Keratinocyte (primary cell): ENCODE data around the gene RAP1GAP2. TPM values are rescaled to one million over a fixed set of nuclear protein-coding genes. Genes with fewer than 3 reads are reported as not detected.

Experiments
- DNase-seq: peaks from one replicate; pipeline ENCODE4 v3.0.0-alpha.2; 2011; ENCODE audit warnings: low read depth, missing footprints, low spot score
- FAIRE-seq: peaks from 2 replicates; lab custom pipeline; 2011; peaks lifted over from hg19 to GRCh38; lab: Jason Lieb, UNC
- H2AFZ ChIP-seq: 2 replicates; pipeline ENCODE4 v1.6.0; 2012; ENCODE audit warnings: low read length, control low read depth, inconsistent platforms; ENCODE audit not compliant: control insufficient read depth
- H3K27ac ChIP-seq: 2 replicates; pipeline ENCODE4 v1.5.1; 2011; ENCODE audit warnings: low read length; ENCODE audit not compliant: control insufficient read depth, insufficient read depth
- H3K27me3 ChIP-seq: 3 replicates; pipeline ENCODE4 v1.6.0; 2011; ENCODE audit warnings: low read length; ENCODE audit not compliant: control insufficient read depth, insufficient read depth; ENCODE audit errors: extremely low read depth
- H3K36me3 ChIP-seq, 2 experiments: 2 replicates in 1 of 2; 3 replicates in 1 of 2; pipeline ENCODE4 v1.5.1; 2011; ENCODE audit warnings: low read length in 2 of 2, mild to moderate bottlenecking in 1 of 2; ENCODE audit not compliant: control insufficient read depth in 2 of 2, insufficient read depth in 2 of 2; ENCODE audit errors: extremely low read depth in 1 of 2
- H3K4me1 ChIP-seq: 3 replicates; pipeline ENCODE4 v1.5.1; 2011; ENCODE audit warnings: low read length; ENCODE audit not compliant: control insufficient read depth, insufficient read depth; ENCODE audit errors: extremely low read depth
- H3K4me2 ChIP-seq: 3 replicates; pipeline ENCODE4 v1.6.0; 2011; ENCODE audit warnings: low read depth, low read length; ENCODE audit not compliant: control insufficient read depth, insufficient read depth; ENCODE audit errors: extremely low read depth
- H3K4me3 ChIP-seq, 3 experiments: fragments of 200-600 bp in 1 of 3; sonication (generic) in 1 of 3; 2 replicates in 2 of 3; 3 replicates in 1 of 3; pipeline ENCODE4 v1.5.1; 2011 to 2016; ENCODE audit warnings: low read length in 3 of 3, mild to moderate bottlenecking in 3 of 3, control low read depth in 2 of 3, inconsistent platforms in 1 of 3, low read depth in 1 of 3, mixed read lengths in 1 of 3, mixed run types in 1 of 3, moderate library complexity in 1 of 3; ENCODE audit not compliant: control insufficient read depth in 2 of 3, insufficient read depth in 2 of 3; ENCODE audit errors: extremely low read depth in 1 of 3
- H3K79me2 ChIP-seq: 2 replicates; pipeline ENCODE4 v1.6.0; 2012; ENCODE audit warnings: low read length; ENCODE audit not compliant: control insufficient read depth, insufficient read depth
- H3K9ac ChIP-seq: 3 replicates; pipeline ENCODE4 v1.6.0; 2011; ENCODE audit warnings: low read length; ENCODE audit not compliant: control insufficient read depth, insufficient read depth; ENCODE audit errors: extremely low read depth
- H3K9me1 ChIP-seq: 3 replicates; pipeline ENCODE4 v1.6.0; 2011; ENCODE audit warnings: low read length; ENCODE audit not compliant: control insufficient read depth, insufficient read depth; ENCODE audit errors: extremely low read depth
- H3K9me3 ChIP-seq: 2 replicates; pipeline ENCODE4 v1.5.1; 2012; ENCODE audit warnings: low read depth, low read length; ENCODE audit not compliant: control insufficient read depth
- H4K20me1 ChIP-seq: 3 replicates; pipeline ENCODE4 v1.6.0; 2011; ENCODE audit warnings: low read length; ENCODE audit not compliant: control insufficient read depth, insufficient read depth; ENCODE audit errors: extremely low read depth
- EZH2 ChIP-seq: IDR thresholded peaks from one replicate; pipeline ENCODE4 v1.6.1; 2012; ENCODE audit warnings: inconsistent platforms, mild to moderate bottlenecking, low read length, moderate library complexity
- dilution Hi-C: fragments of 300-500 bp; cut with MboI; formaldehyde crosslinking; loops from one replicate; pipeline ENCODE4 v1.7.0; 2020; ENCODE audit warnings: low sequenced_read_pairs; ENCODE audit not compliant: extremely low pct_ligation_motif_present
- polyA plus RNA-seq, 5 experiments: library from polyadenylated mRNA; depleted of rRNA in 3 of 5; stranded (reverse) in 3 of 5; stranded (forward) in 1 of 5; unstranded in 1 of 5; fragments of >200 nt; gene quantifications; 1 replicate in 1 of 5; 2 replicates in 3 of 5; 3 replicates in 1 of 5; pipeline versions ENCODE4 v1.2.1 to v1.2.3, GENCODE V29; 2011 to 2012; ENCODE audit warnings: missing spikeins in 2 of 5, low read depth in 1 of 5, low replicate concordance in 1 of 5
- TF ChIP-seq, protein P1 (sequence below), 3 experiments: IDR thresholded peaks in 1 of 3; conservative IDR thresholded peaks in 1 of 3; optimal IDR thresholded peaks in 1 of 3; 2 replicates in 2 of 3; 3 replicates in 1 of 3; pipeline versions ENCODE3 to v1.5.1; 2011; ENCODE audit warnings: low read length in 3 of 3, mild to moderate bottlenecking in 3 of 3, moderate library complexity in 2 of 3, control low read depth in 1 of 3, inconsistent platforms in 1 of 3; ENCODE audit not compliant: insufficient read depth in 2 of 3; ENCODE audit errors: extremely low read depth in 1 of 3

RAP1GAP2 gene
- polyA plus RNA-seq, 1 donor (not counting 4 experiments of a cell fraction or from before 2014, with no cell fraction given) = 13.6 TPM

DNA sequence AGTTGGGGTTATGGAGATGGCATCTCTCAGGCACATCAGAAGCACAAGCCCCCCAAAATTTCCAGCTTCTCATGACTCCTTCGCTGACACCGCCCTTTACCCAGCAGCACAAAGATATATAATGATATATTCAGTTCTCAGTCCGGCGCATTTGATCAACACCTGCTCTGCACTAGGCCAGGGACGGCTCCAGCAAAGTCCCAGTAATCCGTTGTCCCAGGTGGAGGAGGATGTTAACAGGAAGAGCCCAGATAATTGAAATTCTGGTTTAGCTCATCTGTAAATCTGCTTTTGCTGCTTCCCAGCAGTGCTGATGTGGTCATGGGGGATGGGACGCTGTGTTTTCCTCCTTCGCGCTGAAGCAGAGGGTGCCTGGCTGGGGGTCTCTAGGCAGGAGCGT, 135.6 kb downstream of the RAP1GAP2 start:
- Histone ChIP-seq H3K27me3 (no peaks in the 10 kb centered on the region), H3K4me3 (no peak overlapping the region), H3K9ac (no peak overlapping the region), H3K4me1 (no peaks in the 10 kb centered on the region), H3K4me2 (no peak overlapping the region), H2AFZ (no peak overlapping the region), H3K9me3 (no peaks in the 10 kb centered on the region), H3K79me2 (no peaks in the 10 kb centered on the region), H4K20me1 (no peaks in the 10 kb centered on the region), H3K27ac (no peak overlapping the region), H3K9me1 (no peaks in the 10 kb centered on the region), H3K36me3 (peaks cover 0 to 14% of the 10 kb centered on the region in 2 experiments)
- FAIRE-seq (no peak), DNase-seq (no peak)
- TF ChIP-seq, protein P1, sequence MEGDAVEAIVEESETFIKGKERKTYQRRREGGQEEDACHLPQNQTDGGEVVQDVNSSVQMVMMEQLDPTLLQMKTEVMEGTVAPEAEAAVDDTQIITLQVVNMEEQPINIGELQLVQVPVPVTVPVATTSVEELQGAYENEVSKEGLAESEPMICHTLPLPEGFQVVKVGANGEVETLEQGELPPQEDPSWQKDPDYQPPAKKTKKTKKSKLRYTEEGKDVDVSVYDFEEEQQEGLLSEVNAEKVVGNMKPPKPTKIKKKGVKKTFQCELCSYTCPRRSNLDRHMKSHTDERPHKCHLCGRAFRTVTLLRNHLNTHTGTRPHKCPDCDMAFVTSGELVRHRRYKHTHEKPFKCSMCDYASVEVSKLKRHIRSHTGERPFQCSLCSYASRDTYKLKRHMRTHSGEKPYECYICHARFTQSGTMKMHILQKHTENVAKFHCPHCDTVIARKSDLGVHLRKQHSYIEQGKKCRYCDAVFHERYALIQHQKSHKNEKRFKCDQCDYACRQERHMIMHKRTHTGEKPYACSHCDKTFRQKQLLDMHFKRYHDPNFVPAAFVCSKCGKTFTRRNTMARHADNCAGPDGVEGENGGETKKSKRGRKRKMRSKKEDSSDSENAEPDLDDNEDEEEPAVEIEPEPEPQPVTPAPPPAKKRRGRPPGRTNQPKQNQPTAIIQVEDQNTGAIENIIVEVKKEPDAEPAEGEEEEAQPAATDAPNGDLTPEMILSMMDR (optimal IDR thresholded peaks at IDR 0.05 in 1 of 3, IDR thresholded peaks at IDR 0.05 in 1 of 3, conservative IDR thresholded peaks at IDR 0.05 in 1 of 3; ENCODE audit: extremely low read depth in 1 of 3, insufficient read depth in 2 of 3, low read length in 3 of 3) = no peak
- no peak for TF ChIP-seq EZH2
- dilution Hi-C loops = no loop called here

DNA sequence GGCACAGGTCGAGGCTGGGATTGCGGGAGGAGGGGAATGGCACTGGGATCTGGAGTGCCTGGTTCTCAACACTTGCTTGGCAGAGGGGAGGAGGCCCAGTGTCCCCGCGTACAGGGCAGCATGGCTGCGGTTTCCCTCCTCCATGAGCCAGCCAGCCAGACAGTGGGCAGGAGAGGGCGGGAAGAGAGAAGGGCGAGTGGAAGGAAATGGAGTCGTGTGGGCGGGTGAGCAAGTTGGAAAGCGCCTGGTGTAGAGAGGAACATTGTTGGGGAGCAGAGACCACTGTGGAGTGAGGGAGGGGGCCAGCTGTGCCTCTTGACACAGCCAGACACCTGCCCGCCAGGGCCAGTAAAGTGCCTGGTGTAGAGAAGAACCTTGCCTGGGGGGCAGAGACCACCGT, 136.7 kb downstream of the RAP1GAP2 start:
- H3K4me2 ChIP-seq = no peak overlapping the region
- H3K4me3 ChIP-seq = no peak overlapping the region
- TF ChIP-seq, protein P1 (optimal IDR thresholded peaks at IDR 0.05 in 1 of 3, IDR thresholded peaks at IDR 0.05 in 1 of 3, conservative IDR thresholded peaks at IDR 0.05 in 1 of 3; ENCODE audit: extremely low read depth in 1 of 3, insufficient read depth in 2 of 3, low read length in 3 of 3) = no peak
- no peak for TF ChIP-seq EZH2
- no peaks in the 10 kb centered on the region for H3K9me3 ChIP-seq
- no peak overlapping the region for H2AFZ ChIP-seq
- H3K27me3 ChIP-seq = no peaks in the 10 kb centered on the region
- peaks cover 3% of the 10 kb centered on the region for H4K20me1 ChIP-seq
- peaks cover 3% of the 10 kb centered on the region for H3K4me1 ChIP-seq
- H3K9me1 ChIP-seq = no peaks in the 10 kb centered on the region
- H3K36me3 ChIP-seq = peaks cover 0 to 11% of the 10 kb centered on the region in 2 experiments
- DNase-seq (no peak), FAIRE-seq (no peak)
- no peak overlapping the region for H3K9ac ChIP-seq
- no peak overlapping the region for H3K27ac ChIP-seq
- H3K79me2 ChIP-seq = no peaks in the 10 kb centered on the region
- dilution Hi-C loops = no loop called here
